Esophagus muscularis mucosa (tissue), 4 donors: ENCODE measurements around the gene ZNF692. TPM values are rescaled to one million over a fixed set of nuclear protein-coding genes. Genes with fewer than 3 reads are reported as not detected.
A peak's percentile ranks its signal among the peaks of the same experiment; 100 is the strongest.
"Not testable (repeated sequence)": the region's sequence is repeated elsewhere in the genome, so short reads cannot be mapped to it uniquely, and the experiment has no call there.

Source experiments
- DNase-seq: peaks from one replicate; pipeline ENCODE4 v3.0.0-alpha.2; 2017; ENCODE audit errors: extremely low spot score
- H3K27ac ChIP-seq, 4 donors: fragments of 200-600 bp; sonication (generic); replicated peaks in 1 of 4; 1 replicate in 3 of 4; 2 replicates in 1 of 4; pipeline ENCODE4 v1.5.1; 2016 to 2019; ENCODE audit warnings: mild to moderate bottlenecking in 1 of 4
- H3K27me3 ChIP-seq, 4 donors: fragments of 200-600 bp; sonication (generic); one replicate each; pipeline versions ENCODE4 v1.5.1 to v1.6.0; 2016 to 2019
- H3K36me3 ChIP-seq, 4 donors: fragments of 200-600 bp; sonication (generic); one replicate each; pipeline ENCODE4 v1.5.1; 2016 to 2019
- H3K4me1 ChIP-seq, 4 donors: fragments of 200-600 bp; sonication (generic); one replicate each; pipeline ENCODE4 v1.5.1; 2016 to 2019
- H3K4me3 ChIP-seq, 4 donors: fragments of 200-600 bp; sonication (generic); 1 replicate in 2 of 4; 2 replicates in 2 of 4; pipeline ENCODE4 v1.5.1; 2016 to 2019; ENCODE audit warnings: mild to moderate bottlenecking in 4 of 4, moderate library complexity in 1 of 4
- H3K9me3 ChIP-seq, 4 donors: fragments of 200-600 bp; sonication (generic); 1 replicate in 3 of 4; 2 replicates in 1 of 4; pipeline ENCODE4 v1.5.1; 2016 to 2019
- EP300 ChIP-seq: sonication (generic); formaldehyde crosslinking; IDR thresholded peaks from one replicate; pipeline ENCODE4 v1.6.1; 2017; ENCODE audit warnings: antibody characterized with exemption
- POLR2A ChIP-seq: fragments of 450-650 bp; IDR thresholded peaks from one replicate; pipeline ENCODE4 v1.6.1; 2017; ENCODE audit warnings: antibody characterized with exemption, moderate library complexity, mild to moderate bottlenecking, low read depth
- POLR2AphosphoS5 ChIP-seq, 2 donors: sonication (generic); formaldehyde crosslinking; IDR thresholded peaks; one replicate each; pipeline ENCODE4 v1.6.1; 2017; ENCODE audit warnings: antibody characterized with exemption in 2 of 2
- WGBS: methylation state at CpG from one replicate; pipeline ENCODE4 v1.1.5; 2018; 5-methylcytosine and 5-hydroxymethylcytosine counted together
- intact Hi-C: fragments of 100-400 bp; cut with DNase I; formaldehyde crosslinking; loops from one replicate; pipeline ENCODE4 v1.15.1; 2023
- total RNA-seq, 4 donors: library from RNA; depleted of rRNA; stranded (reverse); fragments of >200 nt; gene quantifications; one replicate each; pipeline versions ENCODE4 v1.1.0 to v1.2.1, GENCODE V29; 2016
- TF ChIP-seq, protein P1 (sequence below), 3 experiments: fragments of 200-600 bp in 2 of 3; fragments of 450-650 bp in 1 of 3; sonication (generic) in 2 of 3; IDR thresholded peaks; one replicate each; pipeline ENCODE4 v1.5.1; 2017 to 2019; ENCODE audit warnings: antibody characterized with exemption in 3 of 3, mild to moderate bottlenecking in 2 of 3, moderate library complexity in 1 of 3

Gene ZNF692
- total RNA-seq, 4 donors from 2014 or later, result 19.4 to 37.3 (median 30.5) TPM

DNA sequence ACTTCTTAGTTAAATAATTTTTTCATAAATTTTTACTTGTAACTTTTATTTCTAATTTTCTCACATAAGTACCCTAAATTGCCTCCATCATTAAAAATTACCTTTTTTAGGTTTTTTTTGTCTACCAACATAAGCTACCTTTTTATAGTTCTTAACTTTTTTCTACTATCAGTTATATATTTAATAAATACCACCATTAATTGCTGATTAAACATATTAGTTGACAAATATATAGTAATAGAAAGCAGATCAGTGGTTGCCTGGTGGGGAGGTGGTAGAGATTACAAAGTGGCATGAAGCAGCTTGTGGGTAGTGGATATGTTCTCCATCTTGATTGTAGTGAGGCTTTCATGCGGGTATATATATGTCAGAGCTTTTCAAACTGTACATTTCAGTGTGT lies 27.0 kb downstream of the ZNF692 start:
- no peak for DNase-seq
- TF ChIP-seq POLR2A (no peak), EP300 (no peak), POLR2AphosphoS5 (IDR thresholded peaks at IDR 0.05) (no peak)
- TF ChIP-seq, protein P1, sequence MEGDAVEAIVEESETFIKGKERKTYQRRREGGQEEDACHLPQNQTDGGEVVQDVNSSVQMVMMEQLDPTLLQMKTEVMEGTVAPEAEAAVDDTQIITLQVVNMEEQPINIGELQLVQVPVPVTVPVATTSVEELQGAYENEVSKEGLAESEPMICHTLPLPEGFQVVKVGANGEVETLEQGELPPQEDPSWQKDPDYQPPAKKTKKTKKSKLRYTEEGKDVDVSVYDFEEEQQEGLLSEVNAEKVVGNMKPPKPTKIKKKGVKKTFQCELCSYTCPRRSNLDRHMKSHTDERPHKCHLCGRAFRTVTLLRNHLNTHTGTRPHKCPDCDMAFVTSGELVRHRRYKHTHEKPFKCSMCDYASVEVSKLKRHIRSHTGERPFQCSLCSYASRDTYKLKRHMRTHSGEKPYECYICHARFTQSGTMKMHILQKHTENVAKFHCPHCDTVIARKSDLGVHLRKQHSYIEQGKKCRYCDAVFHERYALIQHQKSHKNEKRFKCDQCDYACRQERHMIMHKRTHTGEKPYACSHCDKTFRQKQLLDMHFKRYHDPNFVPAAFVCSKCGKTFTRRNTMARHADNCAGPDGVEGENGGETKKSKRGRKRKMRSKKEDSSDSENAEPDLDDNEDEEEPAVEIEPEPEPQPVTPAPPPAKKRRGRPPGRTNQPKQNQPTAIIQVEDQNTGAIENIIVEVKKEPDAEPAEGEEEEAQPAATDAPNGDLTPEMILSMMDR (IDR thresholded peaks at IDR 0.05), result no peak
- Histone ChIP-seq H3K27me3 (peaks cover 0 to 12% (median 0%) of the 10 kb centered on the region in 4 donors), H3K4me3 (no peak overlapping the region), H3K9me3 (no peaks in the 10 kb centered on the region), H3K27ac (no peak overlapping the region), H3K36me3 (no peaks in the 10 kb centered on the region), H3K4me1 (peaks cover 4 to 8% (median 6%) of the 10 kb centered on the region in 4 donors)
- intact Hi-C loops, result no loop called here
- 89% methylated on average over 1 of the region's 1 CpG for WGBS

DNA sequence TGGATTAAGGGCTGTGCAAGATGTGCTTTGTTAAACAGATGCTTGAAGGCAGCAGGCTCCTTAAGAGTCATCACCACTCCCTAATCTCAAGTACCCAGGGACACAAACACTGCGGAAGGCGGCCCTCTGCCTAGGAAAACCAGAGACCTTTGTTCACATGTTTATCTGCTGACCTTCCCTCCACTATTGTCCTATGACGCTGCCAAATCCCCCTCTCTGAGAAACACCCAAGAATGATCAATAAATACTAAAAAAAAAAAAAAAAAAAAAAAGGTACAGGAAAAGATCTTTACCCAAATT lies 28.2 kb downstream of the ZNF692 start:
- H3K9me3 ChIP-seq, H3K36me3 ChIP-seq, intact Hi-C loops, H3K4me3 ChIP-seq, H3K27ac ChIP-seq, DNase-seq: not testable (repeated sequence)
- peaks cover 0 to 12% (median 0%) of the 10 kb centered on the region in 4 donors for H3K27me3 ChIP-seq
- WGBS, result 61% methylated on average over 3 of the region's 3 CpGs
- peaks cover 7 to 12% (median 9%) of the 10 kb centered on the region in 4 donors for H3K4me1 ChIP-seq

DNA sequence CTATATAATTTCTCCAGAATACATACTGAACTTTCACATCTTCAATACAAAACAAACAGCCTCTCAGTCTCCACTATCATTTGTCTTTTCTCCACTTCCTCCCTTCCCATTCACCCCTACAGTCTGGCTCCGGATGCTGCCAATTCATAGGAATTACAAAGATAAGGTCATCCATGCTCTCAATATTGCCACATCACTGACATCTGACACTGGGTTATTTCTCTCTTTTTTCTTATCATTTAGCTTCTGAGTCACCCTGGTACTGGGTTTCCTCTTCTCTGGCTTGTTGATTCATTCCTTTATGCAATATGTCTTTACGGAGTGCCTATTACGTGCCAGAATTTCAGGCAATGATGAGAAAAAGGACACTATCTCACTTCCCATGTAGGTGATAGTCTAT lies 30.0 kb downstream of the ZNF692 start:
- Histone ChIP-seq H3K9me3 (no peaks in the 10 kb centered on the region), H3K27me3 (no peaks in the 10 kb centered on the region), H3K36me3 (peaks cover 0 to 9% (median 0%) of the 10 kb centered on the region in 4 donors), H3K4me3 (no peak overlapping the region), H3K4me1 (peaks cover 21 to 26% (median 24%) of the 10 kb centered on the region in 4 donors), H3K27ac (no peak overlapping the region)
- intact Hi-C loops, result no loop called here
- no peak for DNase-seq
- TF ChIP-seq, protein P1 (IDR thresholded peaks at IDR 0.05), result no peak
- TF ChIP-seq POLR2AphosphoS5 (IDR thresholded peaks at IDR 0.05), result no peak
- TF ChIP-seq EP300, result no peak
- no peak for TF ChIP-seq POLR2A
- 82% methylated on average over 3 of the region's 3 CpGs for whole genome bisulfite sequencing

DNA sequence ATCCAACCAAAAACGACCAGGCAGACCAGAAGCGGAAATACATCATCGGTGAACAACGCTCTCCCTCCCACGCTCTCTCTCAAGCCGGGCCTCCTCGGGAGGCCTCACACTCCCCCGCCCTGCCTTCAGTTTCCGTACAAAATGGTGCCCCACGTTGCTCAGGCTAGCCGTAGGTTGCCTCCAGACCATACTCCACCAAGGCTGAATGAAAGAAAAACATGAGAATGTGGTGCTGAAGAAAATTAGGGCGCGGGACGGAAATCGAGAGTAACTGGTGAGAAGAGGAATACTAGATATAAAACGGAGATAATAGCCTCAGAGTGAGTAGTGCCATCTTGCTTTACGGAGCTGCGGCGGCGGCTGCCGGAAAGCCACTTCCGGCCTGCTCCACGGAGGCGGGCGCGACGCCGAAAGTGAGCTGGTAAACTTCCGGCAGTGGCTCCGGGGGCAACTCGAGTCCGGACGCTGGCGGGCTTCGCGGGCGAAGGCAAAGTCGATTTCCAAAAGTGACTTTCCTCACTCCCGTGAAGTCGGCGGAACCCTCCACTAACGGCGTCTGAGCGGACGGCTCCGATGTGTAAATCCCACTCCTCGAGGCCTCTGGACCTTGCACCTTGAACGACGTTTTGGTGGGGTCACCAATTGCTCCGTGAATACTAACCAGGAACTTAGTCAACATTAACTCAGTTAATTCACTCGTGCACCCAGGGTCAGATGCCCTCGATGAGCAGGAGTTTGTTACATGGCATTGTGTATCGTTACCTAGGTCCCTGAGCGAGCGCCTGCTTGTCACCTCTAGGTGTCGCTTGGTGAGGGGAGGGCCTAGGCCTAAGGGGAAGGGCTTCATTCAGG lies 32.8 kb downstream of the ZNF692 start, which contains the start of gene SH3BP5L:
Gene SH3BP5L (minus strand): TSS at position 7 of the 852 bp plus-strand sequence. CDS start 980 bp downstream, outside the sequence.
- intact Hi-C loops, result no loop called here
- H3K4me1 ChIP-seq, result peaks cover 46 to 53% (median 51%) of the 10 kb centered on the region in 4 donors
- WGBS, result 0% methylated on average over 43 of the region's 56 CpGs

DNA sequence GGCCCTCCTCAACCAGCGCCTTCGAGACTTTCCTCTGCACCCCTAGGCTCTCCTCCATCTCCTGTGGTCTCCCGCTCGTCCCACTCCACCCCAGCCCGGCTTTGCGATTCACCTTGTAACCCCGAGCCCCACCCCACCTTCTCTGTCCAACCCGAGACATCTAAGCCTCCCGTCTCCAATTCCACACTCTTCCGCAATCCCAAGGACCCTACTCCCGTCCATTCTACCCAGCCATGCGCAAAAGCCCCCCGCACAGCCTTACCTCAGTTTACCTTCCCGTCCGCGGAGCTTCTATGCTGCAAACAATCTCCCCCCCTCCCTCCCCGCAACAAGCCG lies 33.3 kb downstream of the ZNF692 start:
- DNase-seq, result no peak
- H3K9me3 ChIP-seq, result no peaks in the 10 kb centered on the region
- no peaks in the 10 kb centered on the region for H3K27me3 ChIP-seq
- peak; percentile 36 for TF ChIP-seq POLR2A
- TF ChIP-seq POLR2AphosphoS5 (IDR thresholded peaks at IDR 0.05), result no peak
- H3K4me1 ChIP-seq, result peaks cover 52 to 59% (median 57%) of the 10 kb centered on the region in 4 donors
- intact Hi-C loops, result no loop called here
- peak overlapping the region; percentile 68 to 88 (median 82) for H3K4me3 ChIP-seq
- 2% methylated on average over 18 of the region's 18 CpGs for WGBS
- peak overlapping the region; percentile 90 to 94 (median 92) for H3K27ac ChIP-seq
- H3K36me3 ChIP-seq, result peaks cover 0 to 34% (median 9%) of the 10 kb centered on the region in 4 donors

More for the DNA sequence above, 32.8 kb downstream of the ZNF692 start, which contains the start of gene SH3BP5L:
- Histone ChIP-seq H3K27ac (peak within 1 kb of the TSS; percentile 90 to 94 (median 92)), H3K9me3 (no peaks in the 10 kb centered on the region), H3K36me3 (peaks cover 0 to 29% (median 4%) of the 10 kb centered on the region in 4 donors), H3K4me3 (peak within 1 kb of the TSS; percentile 68 to 88 (median 82)), H3K27me3 (no peaks in the 10 kb centered on the region)
- TF ChIP-seq POLR2A (peak; percentile 34), POLR2AphosphoS5 (IDR thresholded peaks at IDR 0.05) (peak; percentile 72 to 92), EP300 (peak; percentile 9)
- TF ChIP-seq, protein P1 (IDR thresholded peaks at IDR 0.05), result peak; percentile 56 to 65 (median 60)
- peak; percentile 97 for DNase-seq
